GM12875 (cell line): Measurements from ENCODE around the gene LIMS1.
"Not testable (repeated sequence)": the region's sequence is repeated elsewhere in the genome, so short reads cannot be mapped to it uniquely, and the experiment has no call there.

Source experiments
- H3K4me3 ChIP-seq: one replicate; pipeline ENCODE4 v1.5.1; 2011; ENCODE audit warnings: low read depth, low read length, control low read depth
- TF ChIP-seq, protein P1 (sequence below): IDR thresholded peaks from 2 replicates; pipeline ENCODE4 v1.5.1; 2011; ENCODE audit warnings: low read depth, mild to moderate bottlenecking, control low read depth, inconsistent platforms, low read length, moderate library complexity, borderline replicate concordance; ENCODE audit not compliant: insufficient read depth

The LIMS1 gene

DNA sequence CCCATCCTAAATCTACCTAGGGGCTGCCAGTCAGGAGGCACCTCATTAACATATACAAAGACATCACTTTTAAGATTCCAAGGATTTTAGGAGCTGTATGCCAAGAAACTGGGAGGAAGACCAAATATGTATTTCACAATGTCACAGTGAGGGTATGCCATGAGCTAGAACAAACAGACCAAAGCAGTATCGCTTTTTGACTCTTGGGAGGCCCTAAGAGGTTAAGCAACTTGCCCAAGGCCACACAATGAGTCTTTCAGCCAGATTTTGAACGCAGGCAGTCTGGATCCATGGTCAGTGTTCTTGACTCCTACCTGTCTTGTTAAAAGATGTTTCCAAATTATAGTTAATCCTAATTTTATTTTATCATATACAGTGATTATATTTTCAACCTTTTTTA, 132.9 kb downstream of the LIMS1 start:
- not testable (repeated sequence) for H3K4me3 ChIP-seq

DNA sequence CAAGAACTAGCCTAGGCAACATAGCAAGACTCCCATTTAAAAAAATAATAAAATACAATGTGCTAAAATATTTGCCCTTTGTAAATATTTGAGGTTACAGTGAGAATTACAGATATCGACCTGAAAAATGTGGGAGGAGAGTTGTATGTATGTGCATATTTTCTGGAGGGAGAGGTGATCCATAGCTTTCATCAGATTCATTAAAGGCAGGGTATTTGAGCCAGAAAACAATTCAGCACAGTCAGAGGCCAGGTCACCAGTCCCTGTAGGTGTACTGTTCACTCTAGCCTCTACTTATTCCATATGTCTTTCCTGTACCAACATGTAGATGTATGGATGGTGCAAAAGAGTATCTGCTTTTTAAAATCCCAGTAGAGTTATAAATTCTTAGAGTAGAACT, 136.0 kb downstream of the LIMS1 start:
- H3K4me3 ChIP-seq = not testable (repeated sequence)

DNA sequence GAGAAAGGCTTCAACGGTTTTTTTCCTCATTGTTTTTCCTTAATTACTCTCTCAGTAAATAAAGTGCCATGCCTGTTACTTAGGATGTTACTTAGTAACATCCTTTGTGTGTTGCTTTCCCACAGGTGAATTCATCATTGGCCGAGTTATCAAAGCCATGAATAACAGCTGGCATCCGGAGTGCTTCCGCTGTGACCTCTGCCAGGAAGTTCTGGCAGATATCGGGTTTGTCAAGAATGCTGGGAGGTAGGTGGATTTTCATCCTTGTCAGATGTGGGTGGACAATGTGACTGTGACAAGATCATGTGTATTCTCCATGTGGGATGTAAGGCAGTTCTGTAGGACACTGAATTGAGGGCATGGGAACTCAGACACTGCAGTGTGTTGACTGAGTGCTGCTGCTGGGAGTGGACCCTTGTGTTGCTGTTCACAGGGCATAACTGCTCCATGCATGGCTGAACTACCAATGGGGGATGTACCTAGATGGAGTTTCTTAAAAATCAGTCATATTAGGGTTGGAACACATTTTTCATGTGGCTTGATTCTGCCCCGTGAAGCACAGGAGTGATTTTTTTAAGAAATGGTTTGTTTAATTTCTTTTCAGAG, 138.0 kb downstream of the LIMS1 start:
- not testable (repeated sequence) for H3K4me3 ChIP-seq

DNA sequence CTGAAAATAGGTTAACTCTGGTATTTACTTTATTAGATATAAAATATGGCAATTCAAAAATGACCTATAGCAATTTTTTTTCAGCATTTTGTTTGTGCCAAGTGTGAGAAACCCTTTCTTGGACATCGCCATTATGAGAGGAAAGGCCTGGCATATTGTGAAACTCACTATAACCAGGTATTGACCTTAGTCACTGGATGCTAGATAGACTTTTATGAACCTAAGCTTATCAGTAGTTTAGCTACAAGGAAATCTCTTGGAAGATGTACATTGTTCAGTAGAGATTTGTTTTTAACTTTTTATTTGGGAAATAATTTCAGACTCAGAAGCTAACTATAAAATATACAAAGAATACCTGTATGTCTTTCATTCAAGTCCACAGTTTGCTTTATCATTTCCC, 142.3 kb downstream of the LIMS1 start:
- H3K4me3 ChIP-seq = not testable (repeated sequence)

DNA sequence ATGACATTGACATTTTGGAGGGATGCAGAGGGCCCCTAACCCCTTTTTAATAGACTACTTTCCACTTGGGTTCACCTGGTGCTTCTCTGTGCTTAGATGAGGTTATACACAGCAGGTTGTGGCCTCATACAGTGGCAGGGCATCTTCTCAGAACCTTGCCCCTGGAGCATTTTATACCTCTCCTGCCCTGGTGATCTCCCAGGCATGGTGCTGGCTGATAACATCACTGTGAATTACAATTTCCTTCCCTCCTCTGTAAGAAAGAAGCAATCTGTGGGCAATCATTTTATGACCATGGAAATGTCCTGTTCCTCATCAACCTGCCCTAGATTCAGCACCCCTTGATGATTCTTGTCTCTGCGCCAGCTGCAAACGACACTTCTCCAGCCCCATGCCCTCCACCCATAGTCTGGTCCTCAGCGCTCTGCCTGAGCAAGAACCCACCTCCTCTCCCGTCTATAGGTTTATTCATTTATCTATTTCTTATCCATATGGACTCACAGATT, 143.0 kb downstream of the LIMS1 start:
- not testable (repeated sequence) for H3K4me3 ChIP-seq

DNA sequence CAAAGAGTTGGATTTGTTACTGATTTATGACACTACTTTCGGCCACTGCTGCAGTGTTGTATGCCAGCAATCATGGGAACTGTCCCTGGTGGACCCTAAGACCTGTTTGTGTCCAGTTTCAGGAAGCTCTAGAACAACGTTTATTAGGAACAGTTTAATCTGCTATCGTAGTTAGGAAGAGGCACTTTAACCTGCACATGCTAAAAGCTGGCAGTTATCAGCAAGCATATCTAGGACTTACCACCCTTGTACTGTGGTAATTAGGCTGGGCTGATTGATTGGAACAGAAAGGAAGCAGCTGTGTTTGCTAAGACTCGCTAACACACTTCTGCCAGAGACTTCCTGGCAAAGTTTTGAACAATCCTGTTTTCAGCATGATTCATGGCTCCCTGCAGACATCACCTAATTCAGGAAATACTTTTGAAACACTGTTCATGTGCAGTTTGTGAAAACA, 144.0 kb downstream of the LIMS1 start:
- not testable (repeated sequence) for H3K4me3 ChIP-seq

DNA sequence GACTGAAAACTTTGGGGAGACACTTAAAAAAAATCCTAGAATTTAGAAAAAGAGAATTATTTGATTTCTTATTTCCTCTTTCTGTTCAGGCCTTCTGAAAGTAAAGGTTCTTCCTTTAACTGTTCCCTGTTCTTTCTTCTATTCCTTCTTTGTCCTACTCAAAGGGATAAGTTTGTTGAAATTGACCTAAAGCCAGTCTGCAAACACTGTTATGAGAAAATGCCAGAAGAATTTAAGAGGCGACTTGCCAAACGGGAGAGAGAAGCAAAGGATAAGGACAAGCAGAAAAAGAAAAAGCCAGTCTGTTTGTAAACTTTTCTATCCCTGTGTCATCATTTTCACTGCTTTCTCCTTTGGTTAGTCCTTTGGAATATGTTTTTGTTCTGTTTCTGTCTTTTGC, 146.5 kb downstream of the LIMS1 start:
- not testable (repeated sequence) for H3K4me3 ChIP-seq

DNA sequence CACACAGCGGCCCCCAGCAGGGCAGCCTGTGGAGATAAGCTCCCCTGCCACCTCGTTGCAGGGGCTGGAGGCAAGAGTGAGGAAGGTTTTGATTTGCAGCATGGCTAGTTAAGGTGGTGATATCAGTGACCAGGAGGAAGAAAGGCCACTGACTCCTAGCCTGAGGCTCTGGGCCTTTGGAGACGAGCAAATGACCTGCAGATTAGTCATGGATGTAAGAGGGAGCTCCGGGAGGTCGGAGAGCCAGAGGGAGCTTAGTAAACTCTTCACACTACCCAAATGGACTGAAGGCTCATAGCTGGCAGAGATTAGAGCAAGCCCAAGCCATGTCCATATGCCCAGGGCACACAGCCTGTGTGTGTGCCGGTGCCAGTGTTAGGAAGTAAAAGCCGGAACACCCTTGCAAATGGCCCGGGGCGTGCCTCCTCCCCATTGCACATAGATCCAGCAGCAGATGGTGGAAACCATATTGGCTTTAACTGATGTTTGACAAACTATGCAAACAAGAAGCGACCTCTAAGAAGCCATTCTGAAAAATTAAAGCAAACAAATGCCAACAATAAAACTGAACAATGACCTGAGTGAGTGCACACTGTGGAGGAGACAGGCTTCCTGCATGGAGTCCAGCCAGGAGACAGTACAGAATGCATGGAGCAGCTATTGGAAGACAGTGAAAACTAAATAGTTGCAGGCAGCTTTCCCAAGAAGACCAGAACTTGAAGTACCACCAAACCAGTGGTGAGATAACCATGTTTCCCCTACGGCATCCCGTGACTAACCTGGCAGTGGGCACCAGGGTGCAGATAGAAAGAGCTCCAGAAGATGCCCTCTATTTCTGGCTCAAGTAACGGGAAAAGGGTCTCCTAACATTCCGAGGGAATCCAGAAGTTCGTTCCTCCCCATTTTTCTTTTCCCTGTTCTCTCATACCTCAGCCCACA, 154.8 kb downstream of the LIMS1 start:
- H3K4me3 ChIP-seq = not testable (repeated sequence)

DNA sequence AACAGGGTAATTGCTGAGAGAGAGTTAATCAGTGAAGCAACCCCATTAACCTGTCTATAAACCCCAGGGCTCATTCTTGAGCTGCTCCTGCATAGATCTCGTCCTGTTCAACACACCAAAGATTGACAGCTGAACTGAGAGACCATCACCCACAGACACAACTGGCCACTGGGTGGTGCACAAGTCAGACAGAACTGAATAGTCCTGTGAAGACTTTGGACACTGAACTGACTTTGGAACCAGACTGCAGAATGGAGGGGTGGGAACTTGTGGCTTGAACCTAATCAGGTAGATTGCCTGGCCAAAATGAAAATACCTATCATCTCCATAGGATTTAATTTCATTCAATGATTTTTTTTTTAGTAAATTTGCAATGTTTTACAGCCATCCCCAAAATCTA, 155.7 kb downstream of the LIMS1 start:
- not testable (repeated sequence) for H3K4me3 ChIP-seq

DNA sequence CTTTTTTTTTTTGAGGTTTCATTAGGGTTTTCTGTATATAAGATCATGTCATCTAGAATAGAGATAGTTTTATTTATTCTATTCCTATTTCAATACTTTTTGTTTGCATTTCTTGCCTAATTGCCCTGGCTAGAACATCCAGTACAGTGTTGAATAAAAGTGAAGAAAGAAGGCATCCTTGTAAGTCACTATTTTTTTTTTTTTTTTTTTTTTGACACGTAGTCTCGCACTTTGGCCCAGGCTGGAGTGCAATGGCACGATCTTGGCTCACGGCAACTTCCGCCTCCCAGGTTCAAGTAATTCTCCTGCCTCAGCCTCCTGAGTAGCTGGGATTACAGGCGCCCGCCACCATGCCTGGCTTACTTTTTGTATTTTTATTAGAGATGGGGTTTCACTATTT, 157.2 kb downstream of the LIMS1 start:
- TF ChIP-seq, protein P1, sequence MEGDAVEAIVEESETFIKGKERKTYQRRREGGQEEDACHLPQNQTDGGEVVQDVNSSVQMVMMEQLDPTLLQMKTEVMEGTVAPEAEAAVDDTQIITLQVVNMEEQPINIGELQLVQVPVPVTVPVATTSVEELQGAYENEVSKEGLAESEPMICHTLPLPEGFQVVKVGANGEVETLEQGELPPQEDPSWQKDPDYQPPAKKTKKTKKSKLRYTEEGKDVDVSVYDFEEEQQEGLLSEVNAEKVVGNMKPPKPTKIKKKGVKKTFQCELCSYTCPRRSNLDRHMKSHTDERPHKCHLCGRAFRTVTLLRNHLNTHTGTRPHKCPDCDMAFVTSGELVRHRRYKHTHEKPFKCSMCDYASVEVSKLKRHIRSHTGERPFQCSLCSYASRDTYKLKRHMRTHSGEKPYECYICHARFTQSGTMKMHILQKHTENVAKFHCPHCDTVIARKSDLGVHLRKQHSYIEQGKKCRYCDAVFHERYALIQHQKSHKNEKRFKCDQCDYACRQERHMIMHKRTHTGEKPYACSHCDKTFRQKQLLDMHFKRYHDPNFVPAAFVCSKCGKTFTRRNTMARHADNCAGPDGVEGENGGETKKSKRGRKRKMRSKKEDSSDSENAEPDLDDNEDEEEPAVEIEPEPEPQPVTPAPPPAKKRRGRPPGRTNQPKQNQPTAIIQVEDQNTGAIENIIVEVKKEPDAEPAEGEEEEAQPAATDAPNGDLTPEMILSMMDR = no peak

DNA sequence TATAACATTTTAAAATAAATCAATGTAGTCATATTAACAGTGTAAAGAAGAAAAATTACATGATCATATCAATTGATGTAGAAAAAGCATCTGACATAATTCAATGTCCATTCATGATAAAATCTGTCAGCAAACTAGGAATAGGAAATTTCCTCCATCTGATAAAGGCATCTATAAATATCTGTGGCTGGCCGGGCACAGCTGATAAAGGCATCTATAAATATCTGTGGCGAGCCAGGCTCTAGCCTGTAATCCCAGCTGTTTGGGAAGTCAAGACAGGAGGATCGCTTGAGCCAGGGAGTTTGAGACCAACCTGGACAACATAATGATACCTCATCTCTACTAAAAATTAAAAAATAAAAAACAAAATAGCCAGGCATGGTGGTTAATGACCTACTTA, 166.9 kb downstream of the LIMS1 start:
- no peak overlapping the region for H3K4me3 ChIP-seq
- TF ChIP-seq, protein P1 = no peak

More for the DNA sequence above, 157.2 kb downstream of the LIMS1 start:
- H3K4me3 ChIP-seq = no peak overlapping the region

DNA sequence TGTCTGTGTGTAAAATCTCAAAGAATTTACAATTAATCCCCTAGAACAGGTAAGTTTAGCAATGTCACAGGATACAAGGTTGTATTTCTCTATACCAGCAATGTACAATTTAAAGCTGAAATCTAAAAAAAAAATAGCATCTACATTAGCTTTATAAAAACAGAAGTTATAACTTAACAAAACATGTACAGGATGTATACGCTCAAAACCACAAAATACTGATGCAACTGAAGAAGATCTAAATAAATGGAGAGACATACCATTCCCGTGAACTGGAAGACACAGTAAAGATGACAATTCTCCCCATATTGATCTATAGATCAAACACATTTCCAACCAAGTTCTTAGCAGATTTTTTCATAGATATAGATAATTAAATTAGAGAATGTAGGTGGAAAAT, 167.5 kb downstream of the LIMS1 start:
- TF ChIP-seq, protein P1 = no peak
- no peak overlapping the region for H3K4me3 ChIP-seq
